Fibroblast of lung (primary cell): ENCODE measurements around the gene SF3B1.
"Not testable (repeated sequence)": the region's sequence is repeated elsewhere in the genome, so short reads cannot be mapped to it uniquely, and the experiment has no call there.

Source experiments
- EZH2 ChIP-seq: IDR thresholded peaks from 2 replicates; pipeline ENCODE4 v1.5.1; 2012; ENCODE audit warnings: low read length, control low read depth, mild to moderate bottlenecking; ENCODE audit errors: missing control alignments
- TF ChIP-seq, protein P1 (sequence below), 2 donors: IDR thresholded peaks in 1 of 2; conservative IDR thresholded peaks in 1 of 2; 1 replicate in 1 of 2; 2 replicates in 1 of 2; pipeline ENCODE4 v1.5.1; 2011 to 2012; ENCODE audit warnings: low read length in 2 of 2, control low read depth in 1 of 2, inconsistent platforms in 1 of 2, low read depth in 1 of 2, mild to moderate bottlenecking in 1 of 2

DNA sequence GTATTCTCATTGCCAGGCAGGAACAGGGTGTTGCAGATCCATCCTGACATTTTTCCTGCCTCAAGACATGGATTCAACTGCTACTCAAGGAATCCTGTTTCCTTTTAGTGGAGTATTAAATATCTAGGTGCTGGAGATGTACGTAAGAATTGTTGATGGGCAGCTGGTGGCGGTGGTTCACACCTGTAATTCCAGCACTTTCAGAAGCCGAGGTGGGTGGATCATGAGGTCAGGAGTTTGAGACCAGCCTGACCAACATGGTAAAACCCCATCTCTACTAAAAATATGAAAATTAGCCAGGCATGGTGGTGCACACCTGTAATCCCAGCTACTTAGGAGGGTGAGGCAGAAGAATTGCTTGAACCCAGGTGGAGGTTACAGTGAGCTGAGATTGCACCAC is 49.4 kb upstream of the SF3B1 start:
- TF ChIP-seq, protein P1, sequence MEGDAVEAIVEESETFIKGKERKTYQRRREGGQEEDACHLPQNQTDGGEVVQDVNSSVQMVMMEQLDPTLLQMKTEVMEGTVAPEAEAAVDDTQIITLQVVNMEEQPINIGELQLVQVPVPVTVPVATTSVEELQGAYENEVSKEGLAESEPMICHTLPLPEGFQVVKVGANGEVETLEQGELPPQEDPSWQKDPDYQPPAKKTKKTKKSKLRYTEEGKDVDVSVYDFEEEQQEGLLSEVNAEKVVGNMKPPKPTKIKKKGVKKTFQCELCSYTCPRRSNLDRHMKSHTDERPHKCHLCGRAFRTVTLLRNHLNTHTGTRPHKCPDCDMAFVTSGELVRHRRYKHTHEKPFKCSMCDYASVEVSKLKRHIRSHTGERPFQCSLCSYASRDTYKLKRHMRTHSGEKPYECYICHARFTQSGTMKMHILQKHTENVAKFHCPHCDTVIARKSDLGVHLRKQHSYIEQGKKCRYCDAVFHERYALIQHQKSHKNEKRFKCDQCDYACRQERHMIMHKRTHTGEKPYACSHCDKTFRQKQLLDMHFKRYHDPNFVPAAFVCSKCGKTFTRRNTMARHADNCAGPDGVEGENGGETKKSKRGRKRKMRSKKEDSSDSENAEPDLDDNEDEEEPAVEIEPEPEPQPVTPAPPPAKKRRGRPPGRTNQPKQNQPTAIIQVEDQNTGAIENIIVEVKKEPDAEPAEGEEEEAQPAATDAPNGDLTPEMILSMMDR (conservative IDR thresholded peaks at IDR 0.05 in 1 of 2, IDR thresholded peaks at IDR 0.05 in 1 of 2; ENCODE audit: low read depth in 1 of 2, low read length in 2 of 2): not testable (repeated sequence)
- TF ChIP-seq EZH2: not testable (repeated sequence)
